ENCODE data around the gene TRPM3.

The TRPM3 gene

DNA sequence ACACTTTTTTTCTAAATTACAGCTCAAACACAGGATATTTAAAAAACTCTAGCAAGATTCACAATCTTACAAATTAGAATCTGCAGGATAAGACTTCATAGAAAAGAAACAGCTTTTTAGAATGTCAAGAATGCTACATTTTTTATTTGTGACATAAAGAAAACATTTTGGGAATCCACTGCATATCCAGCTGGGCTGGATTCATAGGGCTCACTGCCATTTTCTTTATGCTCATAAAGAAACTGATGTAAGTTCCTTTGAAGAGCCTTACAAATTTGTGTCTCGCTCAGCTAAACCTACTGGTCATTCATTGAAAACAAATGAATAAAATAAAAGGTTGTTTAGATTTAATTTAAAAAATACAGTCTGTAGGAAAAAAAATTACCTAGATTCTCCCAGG, 332.3 kb downstream of the TRPM3 start:
- no peak for DNase-seq (ENCODE audit: low spot score)
- TF ChIP-seq, protein P1, sequence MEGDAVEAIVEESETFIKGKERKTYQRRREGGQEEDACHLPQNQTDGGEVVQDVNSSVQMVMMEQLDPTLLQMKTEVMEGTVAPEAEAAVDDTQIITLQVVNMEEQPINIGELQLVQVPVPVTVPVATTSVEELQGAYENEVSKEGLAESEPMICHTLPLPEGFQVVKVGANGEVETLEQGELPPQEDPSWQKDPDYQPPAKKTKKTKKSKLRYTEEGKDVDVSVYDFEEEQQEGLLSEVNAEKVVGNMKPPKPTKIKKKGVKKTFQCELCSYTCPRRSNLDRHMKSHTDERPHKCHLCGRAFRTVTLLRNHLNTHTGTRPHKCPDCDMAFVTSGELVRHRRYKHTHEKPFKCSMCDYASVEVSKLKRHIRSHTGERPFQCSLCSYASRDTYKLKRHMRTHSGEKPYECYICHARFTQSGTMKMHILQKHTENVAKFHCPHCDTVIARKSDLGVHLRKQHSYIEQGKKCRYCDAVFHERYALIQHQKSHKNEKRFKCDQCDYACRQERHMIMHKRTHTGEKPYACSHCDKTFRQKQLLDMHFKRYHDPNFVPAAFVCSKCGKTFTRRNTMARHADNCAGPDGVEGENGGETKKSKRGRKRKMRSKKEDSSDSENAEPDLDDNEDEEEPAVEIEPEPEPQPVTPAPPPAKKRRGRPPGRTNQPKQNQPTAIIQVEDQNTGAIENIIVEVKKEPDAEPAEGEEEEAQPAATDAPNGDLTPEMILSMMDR (IDR thresholded peaks at IDR 0.05), result no peak
- Histone ChIP-seq H3K4me3 (no peak overlapping the region), H3K27ac (no peak overlapping the region)

- TF ChIP-seq, protein P1 (IDR thresholded peaks at IDR 0.05), result no peak
- no peak overlapping the region for H3K27ac ChIP-seq
- no peak overlapping the region for H3K4me3 ChIP-seq
- no peak for DNase-seq (ENCODE audit: low spot score)
Observed at GRCh38 chr9:70784456-70784855, 337.0 kb downstream of the TRPM3 start.

DNA sequence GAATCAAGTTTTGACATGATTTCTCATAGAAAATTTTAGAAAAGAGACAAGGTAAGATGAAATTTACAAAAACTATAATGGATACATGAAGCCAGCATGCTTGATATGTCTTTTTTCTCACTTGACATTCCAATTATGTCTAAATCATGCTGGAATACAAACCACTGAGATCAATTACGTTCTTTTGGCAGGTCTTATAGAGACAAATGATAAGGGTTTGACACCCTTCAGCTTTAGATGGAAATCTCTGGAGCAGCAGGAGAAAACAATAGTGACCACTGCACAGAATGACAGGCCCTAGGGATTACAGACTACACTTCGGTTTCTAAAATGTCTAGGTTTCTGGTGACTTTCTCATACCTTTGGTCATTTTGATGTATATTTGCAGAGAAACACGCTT, 342.9 kb downstream of the TRPM3 start:
- DNase-seq (ENCODE audit: low spot score), result no peak
- TF ChIP-seq, protein P1 (IDR thresholded peaks at IDR 0.05), result no peak
- no peak overlapping the region for H3K4me3 ChIP-seq

GRCh38 chr9:70773579-70773978, 347.8 kb downstream of the TRPM3 start:
- no peak for DNase-seq (ENCODE audit: low spot score)
- Histone ChIP-seq H3K4me3 (no peak overlapping the region), H3K27ac (no peak overlapping the region)
- TF ChIP-seq, protein P1 (IDR thresholded peaks at IDR 0.05), result no peak

More for the DNA sequence above, 342.9 kb downstream of the TRPM3 start:
- H3K27ac ChIP-seq, result no peak overlapping the region

DNA sequence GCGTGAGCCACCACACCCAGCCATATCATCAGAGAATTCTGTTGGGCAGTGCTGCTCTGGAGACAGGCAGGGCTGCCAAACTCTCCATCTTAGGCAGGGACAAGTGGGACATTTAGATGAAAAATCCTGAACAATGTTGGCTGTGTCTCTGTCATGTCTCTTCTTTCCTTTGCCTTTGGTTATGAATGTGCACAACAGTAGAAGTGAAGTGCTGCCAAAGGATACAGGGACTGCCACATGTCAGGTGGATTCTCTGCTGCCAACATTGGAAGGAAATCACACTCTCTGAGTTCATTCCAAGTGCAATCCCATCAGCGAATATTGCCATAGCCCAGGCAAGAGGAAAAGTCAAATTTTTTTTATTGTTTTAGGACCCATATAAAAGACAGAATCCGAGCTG, 348.8 kb downstream of the TRPM3 start:
- Histone ChIP-seq H3K4me3 (no peak overlapping the region), H3K27ac (no peak overlapping the region)
- TF ChIP-seq, protein P1 (IDR thresholded peaks at IDR 0.05), result no peak
- no peak for DNase-seq (ENCODE audit: low spot score)

GRCh38 chr9:70765946-70766345, 355.5 kb downstream of the TRPM3 start:
- no peak for DNase-seq (ENCODE audit: low spot score)
- TF ChIP-seq, protein P1 (IDR thresholded peaks at IDR 0.05), result no peak
- no peak overlapping the region for H3K4me3 ChIP-seq
- H3K27ac ChIP-seq, result no peak overlapping the region

GRCh38 chr9:70761139-70761670, 360.2 kb downstream of the TRPM3 start:
- Histone ChIP-seq H3K27ac (no peak overlapping the region), H3K4me3 (no peak overlapping the region)
- TF ChIP-seq, protein P1 (IDR thresholded peaks at IDR 0.05), result no peak
- DNase-seq (ENCODE audit: low spot score), result no peak

All from coronary artery (tissue), 2 donors.